ENCODE results near the gene AGBL5. TPM values are rescaled to one million over a fixed set of nuclear protein-coding genes. Genes with fewer than 3 reads are reported as not detected.
A peak's percentile ranks its signal among the peaks of the same experiment; 100 is the strongest.

The AGBL5 gene
- total RNA-seq = 10 to 100 TPM; 12.5 to 20.5 TPM

- Mint-ChIP-seq H3K27me3 (peaks cover 0 to 2% of the 10 kb centered on the region in 2 donors), H3K27ac (peak within 1 kb of the TSS; percentile 98 to 100), H3K36me3 (peaks cover 22% of the 10 kb centered on the region), H3K4me3 (peak within 1 kb of the TSS; percentile 88), H3K4me1 (ENCODE audit: low read depth in 2 of 2) (peaks cover 26 to 37% of the 10 kb centered on the region in 2 donors), H3K9me3 (no peaks in the 10 kb centered on the region)
- ATAC-seq = peak; percentile 90 to 91
- peak; percentile 97 for DNase-seq (ENCODE audit: low spot score)
Measured at GRCh38 chr2:27050996-27051901, at the start of gene AGBL5. Gene AGBL5, plus strand, starts transcription at chr2:27051668. Its CDS starts 1,291 bp downstream, at chr2:27052959.

GRCh38 chr2:27001950-27002349 lies 49.5 kb upstream of the AGBL5 start:
- Mint-ChIP-seq H3K9me3 (no peaks in the 10 kb centered on the region), H3K4me3 (no peak overlapping the region), H3K36me3 (no peaks in the 10 kb centered on the region), H3K27ac (no peak overlapping the region), H3K27me3 (peaks cover 11 to 13% of the 10 kb centered on the region in 2 donors), H3K4me1 (ENCODE audit: low read depth in 2 of 2) (no peaks in the 10 kb centered on the region)
- DNase-seq (ENCODE audit: low spot score) = no peak
- ATAC-seq = no peak

- H3K36me3 Mint-ChIP-seq = no peaks in the 10 kb centered on the region
- H3K4me3 Mint-ChIP-seq = no peak overlapping the region
- no peaks in the 10 kb centered on the region for H3K4me1 Mint-ChIP-seq (ENCODE audit: low read depth in 2 of 2)
- no peak for DNase-seq (ENCODE audit: low spot score)
- H3K9me3 Mint-ChIP-seq = no peaks in the 10 kb centered on the region
- H3K27ac Mint-ChIP-seq = no peak overlapping the region
- ATAC-seq = no peak
- H3K27me3 Mint-ChIP-seq = peaks cover 11 to 13% of the 10 kb centered on the region in 2 donors
Measured at GRCh38 chr2:27003007-27003406, 48.5 kb upstream of the AGBL5 start.

GRCh38 chr2:27003857-27004256 lies 47.6 kb upstream of the AGBL5 start:
- no peak overlapping the region for H3K4me3 Mint-ChIP-seq
- no peaks in the 10 kb centered on the region for H3K4me1 Mint-ChIP-seq (ENCODE audit: low read depth in 2 of 2)
- no peaks in the 10 kb centered on the region for H3K9me3 Mint-ChIP-seq
- no peak overlapping the region for H3K27ac Mint-ChIP-seq
- DNase-seq (ENCODE audit: low spot score) (no peak), ATAC-seq (no peak)
- H3K36me3 Mint-ChIP-seq = no peaks in the 10 kb centered on the region
- peaks cover 9 to 10% of the 10 kb centered on the region in 2 donors for H3K27me3 Mint-ChIP-seq

- Mint-ChIP-seq H3K9me3 (no peaks in the 10 kb centered on the region), H3K4me3 (no peak overlapping the region)
- ATAC-seq = no peak
Measured at GRCh38 chr2:27006602-27007415, 44.7 kb upstream of the AGBL5 start.

GRCh38 chr2:27007416-27008374 lies 43.8 kb upstream of the AGBL5 start:
- Mint-ChIP-seq H3K4me1 (ENCODE audit: low read depth in 2 of 2) (peaks cover 3 to 6% of the 10 kb centered on the region in 2 donors), H3K36me3 (no peaks in the 10 kb centered on the region), H3K27ac (no peak overlapping the region), H3K9me3 (no peaks in the 10 kb centered on the region), H3K27me3 (peaks cover 9 to 11% of the 10 kb centered on the region in 2 donors), H3K4me3 (no peak overlapping the region)
- ATAC-seq (no peak), DNase-seq (ENCODE audit: low spot score) (no peak)

More at GRCh38 chr2:27006602-27007415, 44.7 kb upstream of the AGBL5 start:
- H3K4me1 Mint-ChIP-seq (ENCODE audit: low read depth in 2 of 2) = peaks cover 3 to 6% of the 10 kb centered on the region in 2 donors
- no peak overlapping the region for H3K27ac Mint-ChIP-seq
- no peak for DNase-seq (ENCODE audit: low spot score)
- peaks cover 9 to 11% of the 10 kb centered on the region in 2 donors for H3K27me3 Mint-ChIP-seq
- H3K36me3 Mint-ChIP-seq = no peaks in the 10 kb centered on the region

- H3K4me1 Mint-ChIP-seq (ENCODE audit: low read depth in 2 of 2) = peaks cover 3 to 6% of the 10 kb centered on the region in 2 donors
- no peak overlapping the region for H3K27ac Mint-ChIP-seq
- no peak overlapping the region for H3K4me3 Mint-ChIP-seq
- H3K36me3 Mint-ChIP-seq = no peaks in the 10 kb centered on the region
- H3K9me3 Mint-ChIP-seq = no peaks in the 10 kb centered on the region
- peaks cover 9 to 11% of the 10 kb centered on the region in 2 donors for H3K27me3 Mint-ChIP-seq
- no peak for DNase-seq (ENCODE audit: low spot score)
- ATAC-seq = no peak
Measured at GRCh38 chr2:27008678-27009077, 42.8 kb upstream of the AGBL5 start.

- H3K27ac Mint-ChIP-seq = no peak overlapping the region
- no peak for ATAC-seq
Measured at GRCh38 chr2:27009083-27009482, 42.4 kb upstream of the AGBL5 start.

GRCh38 chr2:27009716-27010115 lies 41.8 kb upstream of the AGBL5 start:
- Mint-ChIP-seq H3K9me3 (no peaks in the 10 kb centered on the region), H3K4me1 (ENCODE audit: low read depth in 2 of 2) (peaks cover 3 to 6% of the 10 kb centered on the region in 2 donors), H3K4me3 (no peak overlapping the region), H3K36me3 (no peaks in the 10 kb centered on the region), H3K27me3 (peaks cover 9 to 11% of the 10 kb centered on the region in 2 donors), H3K27ac (no peak overlapping the region)
- ATAC-seq (no peak), DNase-seq (ENCODE audit: low spot score) (no peak)

More at GRCh38 chr2:27009083-27009482, 42.4 kb upstream of the AGBL5 start:
- H3K9me3 Mint-ChIP-seq = no peaks in the 10 kb centered on the region
- peaks cover 3 to 6% of the 10 kb centered on the region in 2 donors for H3K4me1 Mint-ChIP-seq (ENCODE audit: low read depth in 2 of 2)
- no peak overlapping the region for H3K4me3 Mint-ChIP-seq
- DNase-seq (ENCODE audit: low spot score) = no peak
- no peaks in the 10 kb centered on the region for H3K36me3 Mint-ChIP-seq
- H3K27me3 Mint-ChIP-seq = peaks cover 9 to 11% of the 10 kb centered on the region in 2 donors

- Mint-ChIP-seq H3K4me1 (ENCODE audit: low read depth in 2 of 2) (peaks cover 3 to 6% of the 10 kb centered on the region in 2 donors), H3K27me3 (peaks cover 9 to 11% of the 10 kb centered on the region in 2 donors), H3K36me3 (no peaks in the 10 kb centered on the region), H3K27ac (no peak overlapping the region), H3K4me3 (no peak overlapping the region), H3K9me3 (no peaks in the 10 kb centered on the region)
- ATAC-seq = no peak
- no peak for DNase-seq (ENCODE audit: low spot score)
Measured at GRCh38 chr2:27010139-27010538, 41.3 kb upstream of the AGBL5 start.

GRCh38 chr2:27013738-27014137 lies 37.7 kb upstream of the AGBL5 start:
- Mint-ChIP-seq H3K9me3 (no peaks in the 10 kb centered on the region), H3K27me3 (peaks cover 7% of the 10 kb centered on the region in 2 donors), H3K4me1 (ENCODE audit: low read depth in 2 of 2) (peaks cover 3 to 6% of the 10 kb centered on the region in 2 donors), H3K4me3 (no peak overlapping the region), H3K36me3 (no peaks in the 10 kb centered on the region), H3K27ac (no peak overlapping the region)
- DNase-seq (ENCODE audit: low spot score) (no peak), ATAC-seq (no peak)

- Mint-ChIP-seq H3K4me1 (ENCODE audit: low read depth in 2 of 2) (peaks cover 3 to 6% of the 10 kb centered on the region in 2 donors), H3K9me3 (no peaks in the 10 kb centered on the region), H3K27me3 (peaks cover under 1% of the 10 kb centered on the region in 2 donors), H3K4me3 (no peak overlapping the region), H3K27ac (no peak overlapping the region), H3K36me3 (no peaks in the 10 kb centered on the region)
- ATAC-seq (no peak), DNase-seq (ENCODE audit: low spot score) (no peak)
Measured at GRCh38 chr2:27014771-27015433, 36.6 kb upstream of the AGBL5 start.
